ENCODE measurements around the gene UBL4B. TPM values are rescaled to one million over a fixed set of nuclear protein-coding genes. Genes with fewer than 3 reads are reported as not detected.

UBL4B gene
- total and polyA plus RNA-seq, 2 donors (not counting 3 experiments of a cell fraction or from before 2014, with no cell fraction given): not detected

DNA sequence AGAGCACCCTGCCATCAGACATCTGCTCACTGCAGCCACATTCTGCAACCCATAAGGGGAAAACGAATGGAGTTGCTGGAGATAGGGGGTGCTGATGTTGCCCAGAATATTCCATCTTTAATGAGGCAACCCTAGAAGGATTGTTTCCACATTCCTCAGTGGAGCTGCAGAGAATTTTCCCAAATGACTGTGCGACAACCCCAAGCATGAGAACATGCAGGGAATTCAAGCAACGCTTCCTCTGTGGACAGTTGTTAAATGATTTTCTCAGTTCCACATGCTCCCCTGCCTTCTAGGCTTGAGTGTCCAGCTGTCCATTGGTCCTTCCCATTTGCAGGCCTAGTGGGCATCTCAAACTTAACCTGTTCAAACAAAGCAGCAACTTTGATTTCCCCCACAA is 20.5 kb upstream of the UBL4B start:
- no peaks in the 10 kb centered on the region for H4K20me1 ChIP-seq (replicated peaks; ENCODE audit: control insufficient read depth, extremely low read depth, insufficient read depth, low read length)
- no peak overlapping the region for H3K4me2 ChIP-seq (ENCODE audit: insufficient read depth, low read length)
- no peaks in the 10 kb centered on the region for H3K9me1 ChIP-seq (replicated peaks; ENCODE audit: control insufficient read depth, extremely low read depth, insufficient read depth, low read length)
- no peaks in the 10 kb centered on the region for H3K36me3 ChIP-seq (ENCODE audit: control insufficient read depth in 2 of 2, extremely low read depth in 1 of 2, insufficient read depth in 2 of 2, low read length in 2 of 2)
- no peak for FAIRE-seq
- H3K4me1 ChIP-seq (ENCODE audit: control insufficient read depth, extremely low read depth, insufficient read depth, low read length): no peaks in the 10 kb centered on the region
- H3K4me3 ChIP-seq (replicated peaks in 1 of 3; ENCODE audit: insufficient read depth in 1 of 3, low read depth in 1 of 3, low read length in 3 of 3): no peak overlapping the region
- peaks cover 12% of the 10 kb centered on the region in 2 experiments for H3K27me3 ChIP-seq (ENCODE audit: control insufficient read depth in 2 of 2, insufficient read depth in 2 of 2, low read length in 2 of 2)
- H3K9me3 ChIP-seq (replicated peaks; ENCODE audit: control insufficient read depth, insufficient read depth, low read length): no peaks in the 10 kb centered on the region
- ChIA-PET CTCF (interaction anchor here (1.0 to 8.3 kb wide), 9 partner anchors 9 to 404 kb away, joined by 3 to 272 read pairs (median 6); no protein-coding TSS in a partner anchor), POLR2A (no interaction called here)
- no TSS peak for BruUV-seq (replicated peaks)
- TF ChIP-seq GATA2 (IDR thresholded peaks at IDR 0.05; ENCODE audit: insufficient read depth, insufficient read length, low read depth, low read length): no peak
- no peak for TF ChIP-seq POLR2A (IDR thresholded peaks at IDR 0.05; ENCODE audit: low read depth, low read length)
- TF ChIP-seq MAX (IDR thresholded peaks at IDR 0.05; ENCODE audit: insufficient read depth, insufficient read length): no peak
- TF ChIP-seq EZH2 (IDR thresholded peaks at IDR 0.05; ENCODE audit: borderline replicate concordance, low read depth, low read length, severe bottlenecking): no peak
- TF ChIP-seq MYC (IDR thresholded peaks at IDR 0.05; ENCODE audit: low read depth, low read length): no peak
- TF ChIP-seq FOS (IDR thresholded peaks at IDR 0.05; ENCODE audit: borderline replicate concordance, insufficient read depth, low read length): no peak
- TF ChIP-seq POLR2AphosphoS5 (IDR thresholded peaks at IDR 0.05; ENCODE audit: insufficient read depth, low read depth, low read length): no peak
- no peak for TF ChIP-seq JUN (IDR thresholded peaks at IDR 0.05; ENCODE audit: borderline replicate concordance, insufficient read depth, insufficient read length, low read depth)
- no peak for TF ChIP-seq CTCF (IDR thresholded peaks at IDR 0.05; ENCODE audit: extremely low read depth in 1 of 2, insufficient read depth in 1 of 2, low read depth in 1 of 2, low read length in 2 of 2)
- intact Hi-C loops (cut with micrococcal nuclease): no loop called here
- dilution Hi-C loops (cut with MboI; ENCODE audit: extremely low pct_ligation_motif_present, low sequenced_read_pairs): no loop called here
- H2AFZ ChIP-seq (ENCODE audit: low read depth, low read length): no peak overlapping the region
- no peak overlapping the region for H3K27ac ChIP-seq (ENCODE audit: insufficient read depth, low read depth, low read length)
- H3K79me2 ChIP-seq (ENCODE audit: control insufficient read depth, insufficient read depth, low read length): no peaks in the 10 kb centered on the region
- H3K9ac ChIP-seq (replicated peaks; ENCODE audit: extremely low read depth, insufficient read depth, low read length): no peak overlapping the region
- no peak for DNase-seq (ENCODE audit: low read depth, low spot score)

Data from endothelial cell of umbilical vein (primary cell).